GM19240 (cell line): ENCODE measurements around the gene BCAS4.
"Not testable (repeated sequence)": the region's sequence is repeated elsewhere in the genome, so short reads cannot be mapped to it uniquely, and the experiment has no call there.

ENCODE experiments used
- DNase-seq: peaks from one replicate; pipeline ENCODE4 v3.0.0; 2011; ENCODE audit warnings: low spot score; ENCODE audit not compliant: insufficient read length

The BCAS4 gene

GRCh38 chr20:50794846-50795634 lies at the start of gene BCAS4:
TSS of gene BCAS4 (plus strand) at chr20:50795061. CDS start at chr20:50795084, 23 bp downstream.
- DNase-seq: no peak

- no peak for DNase-seq
Observed at GRCh38 chr20:50745634-50746137, 49.2 kb upstream of the BCAS4 start.

- no peak for DNase-seq
Observed at GRCh38 chr20:50746138-50746940, 48.5 kb upstream of the BCAS4 start.

- DNase-seq: no peak
Observed at GRCh38 chr20:50747275-50747674, 47.6 kb upstream of the BCAS4 start.

DNA sequence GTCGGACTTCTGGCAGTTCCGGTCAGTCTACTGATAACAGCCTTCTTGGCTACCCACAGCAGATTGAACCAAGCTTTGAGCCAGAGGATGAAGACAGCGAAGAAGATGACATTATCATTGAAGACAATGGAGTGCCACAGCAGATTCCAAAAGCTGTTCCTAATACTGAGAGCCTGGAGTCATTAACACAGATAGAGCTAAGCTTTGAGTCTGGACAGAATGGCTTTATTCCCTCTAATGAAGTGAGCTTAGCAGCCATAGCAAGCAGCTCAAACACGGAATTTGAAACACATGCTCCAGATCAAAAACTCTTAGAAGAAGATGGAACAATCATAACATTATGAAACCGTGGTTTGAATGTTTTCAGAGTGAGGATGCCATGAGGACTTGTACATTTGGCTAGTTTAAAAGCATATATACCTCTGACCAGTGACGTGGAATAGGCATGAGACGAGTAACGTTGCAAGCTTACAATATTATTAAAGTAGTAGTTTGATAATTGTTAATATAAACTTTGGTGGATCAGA lies 44.7 kb upstream of the BCAS4 start:
- no peak for DNase-seq

DNA sequence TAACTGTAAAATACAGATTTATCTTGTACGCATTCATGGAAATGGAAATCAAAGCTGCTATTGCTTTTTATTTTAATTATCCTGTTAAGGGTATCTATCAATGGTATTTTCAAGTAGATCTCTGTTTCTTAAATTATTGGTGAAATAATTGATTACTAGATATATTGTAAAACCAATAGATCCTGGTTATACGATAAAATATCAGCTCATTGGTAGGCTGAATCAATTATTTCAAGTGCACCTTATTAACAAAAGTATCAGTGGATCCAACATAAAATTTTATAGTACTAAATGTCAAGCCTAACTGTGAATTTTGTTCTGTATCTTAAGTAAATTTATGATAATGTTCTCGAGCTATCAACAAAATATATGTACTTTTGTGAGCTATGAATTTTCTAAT lies 41.7 kb upstream of the BCAS4 start:
- DNase-seq: no peak

GRCh38 chr20:50754420-50754819 lies 40.4 kb upstream of the BCAS4 start:
- DNase-seq: no peak

DNA sequence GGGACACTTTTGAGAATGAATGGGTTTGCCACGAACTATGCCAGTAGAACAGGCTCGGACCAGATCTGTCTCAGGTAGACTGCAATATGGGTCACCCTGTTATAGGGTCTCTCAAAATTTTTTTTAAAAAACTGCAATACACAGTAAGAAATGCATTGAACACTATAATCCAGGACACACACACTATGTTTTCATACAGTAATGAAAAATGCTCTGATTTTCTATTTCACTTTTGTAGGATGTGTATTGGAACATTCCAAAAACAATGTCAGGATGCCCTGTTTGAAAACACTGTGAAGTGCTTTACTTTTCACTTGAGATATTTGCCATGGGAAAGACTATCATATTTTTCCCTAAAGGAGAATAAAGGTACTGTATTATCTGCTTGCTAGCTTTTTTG lies 38.4 kb upstream of the BCAS4 start:
- DNase-seq: no peak

DNA sequence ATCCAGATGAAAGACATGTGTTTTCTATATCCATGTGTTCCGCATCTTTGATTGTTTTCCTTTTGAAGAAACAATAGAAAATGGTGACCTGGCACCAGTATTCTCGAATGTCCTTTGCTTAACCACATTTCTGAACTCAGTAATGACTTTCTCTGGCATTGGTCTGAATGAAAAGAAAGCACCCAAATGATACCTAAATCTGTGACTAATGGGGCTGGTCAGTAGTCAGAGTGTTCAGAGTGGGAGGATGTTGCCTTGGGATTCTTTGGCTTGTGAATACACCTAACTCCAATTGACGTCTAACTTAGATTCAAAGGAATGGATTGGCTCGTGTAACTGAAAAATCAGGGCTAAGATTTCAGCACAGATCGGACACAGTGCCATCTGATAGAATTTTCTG lies 36.4 kb upstream of the BCAS4 start:
- DNase-seq: no peak

- DNase-seq: no peak
Observed at GRCh38 chr20:50758992-50759391, 35.9 kb upstream of the BCAS4 start.

- no peak for DNase-seq
Observed at GRCh38 chr20:50759678-50760077, 35.2 kb upstream of the BCAS4 start.

DNA sequence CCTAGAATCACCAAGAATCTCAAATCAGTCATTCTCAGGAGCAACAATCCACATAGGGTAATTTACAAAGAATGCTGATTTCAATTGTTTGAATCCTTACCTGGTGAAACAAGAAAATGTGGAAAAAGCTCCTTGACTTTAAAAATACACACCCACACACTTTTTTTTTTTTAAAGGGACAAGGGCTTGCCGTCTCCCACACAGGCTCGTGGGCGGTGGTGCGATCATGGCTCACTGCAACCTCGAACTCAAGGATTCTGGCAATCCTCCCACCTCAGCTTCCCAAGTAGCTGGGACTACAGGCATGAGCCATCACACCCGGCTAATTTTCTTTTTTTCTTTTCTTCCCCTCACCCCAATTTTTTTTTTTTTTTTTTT lies 32.8 kb upstream of the BCAS4 start:
- DNase-seq: no peak

- DNase-seq: no peak
Observed at GRCh38 chr20:50762435-50763220, 32.2 kb upstream of the BCAS4 start.

GRCh38 chr20:50763550-50764458 lies 31.1 kb upstream of the BCAS4 start:
- not testable (repeated sequence) for DNase-seq

DNA sequence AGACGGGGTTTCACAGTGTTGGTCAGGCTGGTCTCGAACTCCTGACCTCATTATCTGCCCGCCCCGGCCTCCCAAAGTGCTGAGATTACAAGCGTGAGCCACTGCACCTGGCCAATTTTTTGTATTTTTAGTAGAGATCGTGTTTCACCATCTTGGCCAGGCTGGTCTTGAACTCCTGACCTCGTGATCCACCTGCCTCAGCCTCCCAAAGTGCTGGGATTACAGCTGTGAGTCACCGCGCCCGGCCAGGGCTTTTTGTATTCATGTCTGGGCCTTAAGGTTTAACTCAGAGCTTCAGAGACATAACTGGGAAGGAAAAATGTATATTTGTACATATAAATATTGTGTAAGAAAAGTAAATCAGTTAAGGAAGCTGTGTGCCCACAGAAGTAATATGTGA lies 29.6 kb upstream of the BCAS4 start:
- DNase-seq: not testable (repeated sequence)

DNA sequence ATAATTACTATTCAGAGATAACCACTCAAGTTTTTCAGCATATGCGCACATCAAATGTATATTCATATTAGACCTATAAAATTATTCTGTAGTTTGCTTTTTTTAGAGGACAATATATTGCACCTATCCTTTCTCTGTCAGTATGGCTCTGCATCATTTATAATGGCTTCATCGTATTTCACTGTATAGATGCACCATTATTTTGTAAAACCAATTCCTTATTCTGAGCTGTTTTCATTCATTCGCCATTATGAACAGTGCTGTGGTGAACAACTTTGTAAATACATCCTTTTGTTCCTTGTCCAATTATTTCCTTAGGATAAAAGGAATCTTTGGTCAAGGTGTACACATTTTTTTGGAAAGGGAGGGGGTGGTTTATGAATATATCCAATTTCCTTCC lies 29.2 kb upstream of the BCAS4 start:
- DNase-seq: no peak

- DNase-seq: not testable (repeated sequence)
Observed at GRCh38 chr20:50766955-50767809, 27.7 kb upstream of the BCAS4 start.

GRCh38 chr20:50768991-50769390 lies 25.9 kb upstream of the BCAS4 start:
- not testable (repeated sequence) for DNase-seq

- not testable (repeated sequence) for DNase-seq
Observed at GRCh38 chr20:50769551-50770085, 25.2 kb upstream of the BCAS4 start.
